ENCODE measurements around the gene RABGEF1. TPM values are rescaled to one million over a fixed set of nuclear protein-coding genes. Genes with fewer than 3 reads are reported as not detected.
"Not testable (repeated sequence)": the region's sequence is repeated elsewhere in the genome, so short reads cannot be mapped to it uniquely, and the experiment has no call there.

RABGEF1 gene
- total RNA-seq, 2 donors from 2014 or later: 16.3 to 25.5 TPM

DNA sequence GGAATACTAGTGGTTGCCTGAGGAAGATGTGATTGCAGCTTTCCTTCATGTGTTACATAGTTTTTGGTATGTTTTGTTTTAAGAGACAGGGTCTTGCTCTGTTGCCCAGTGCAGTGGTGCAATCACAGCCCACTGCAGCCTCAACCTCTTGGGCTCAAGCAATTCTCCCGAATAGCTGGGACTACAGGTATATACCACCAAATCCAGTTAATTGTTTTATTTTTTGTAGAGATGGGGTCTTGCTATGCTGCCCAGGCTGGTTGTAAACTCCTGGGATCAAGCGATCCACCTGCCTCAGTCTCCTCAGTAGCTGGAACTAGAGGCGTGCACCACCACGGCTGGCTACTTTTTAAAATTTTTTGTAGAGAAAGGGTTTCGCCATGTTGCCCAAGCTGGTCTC is 101.4 kb downstream of the RABGEF1 start:
- Histone ChIP-seq H3K4me1 (peaks cover 0 to 15% of the 10 kb centered on the region in 2 donors), H3K27ac (no peak overlapping the region), H3K9me3 (no peaks in the 10 kb centered on the region), H3K27me3 (no peaks in the 10 kb centered on the region), H3K4me3 (no peak overlapping the region), H3K36me3 (no peaks in the 10 kb centered on the region)
- no peak for DNase-seq (ENCODE audit: low spot score)
- no peak for TF ChIP-seq CTCF (IDR thresholded peaks at IDR 0.05)

DNA sequence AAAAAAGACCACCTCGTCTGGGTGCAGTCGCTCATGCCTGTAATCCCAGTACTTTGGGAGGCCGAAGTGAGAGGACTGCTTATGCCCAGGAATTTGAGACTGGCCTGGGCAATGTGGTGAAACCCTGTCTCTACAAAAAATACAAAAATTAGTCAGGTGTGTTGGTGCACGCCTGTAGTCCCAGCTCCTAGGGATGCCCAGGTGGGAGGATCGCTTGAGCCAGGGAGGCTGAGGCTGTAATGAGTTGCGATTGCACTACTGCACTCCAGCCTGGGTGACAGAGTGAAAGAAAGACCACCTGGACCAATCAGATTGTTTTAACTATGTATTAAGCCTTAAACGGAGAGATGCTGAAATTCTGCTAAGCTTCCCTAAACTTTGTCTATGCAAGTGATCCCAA is 103.0 kb downstream of the RABGEF1 start:
- H3K36me3 ChIP-seq; H3K9me3 ChIP-seq; H3K4me3 ChIP-seq; H3K27ac ChIP-seq; DNase-seq (ENCODE audit: low spot score); H3K27me3 ChIP-seq: not testable (repeated sequence)
- H3K4me1 ChIP-seq: peaks cover 0 to 15% of the 10 kb centered on the region in 2 donors

DNA sequence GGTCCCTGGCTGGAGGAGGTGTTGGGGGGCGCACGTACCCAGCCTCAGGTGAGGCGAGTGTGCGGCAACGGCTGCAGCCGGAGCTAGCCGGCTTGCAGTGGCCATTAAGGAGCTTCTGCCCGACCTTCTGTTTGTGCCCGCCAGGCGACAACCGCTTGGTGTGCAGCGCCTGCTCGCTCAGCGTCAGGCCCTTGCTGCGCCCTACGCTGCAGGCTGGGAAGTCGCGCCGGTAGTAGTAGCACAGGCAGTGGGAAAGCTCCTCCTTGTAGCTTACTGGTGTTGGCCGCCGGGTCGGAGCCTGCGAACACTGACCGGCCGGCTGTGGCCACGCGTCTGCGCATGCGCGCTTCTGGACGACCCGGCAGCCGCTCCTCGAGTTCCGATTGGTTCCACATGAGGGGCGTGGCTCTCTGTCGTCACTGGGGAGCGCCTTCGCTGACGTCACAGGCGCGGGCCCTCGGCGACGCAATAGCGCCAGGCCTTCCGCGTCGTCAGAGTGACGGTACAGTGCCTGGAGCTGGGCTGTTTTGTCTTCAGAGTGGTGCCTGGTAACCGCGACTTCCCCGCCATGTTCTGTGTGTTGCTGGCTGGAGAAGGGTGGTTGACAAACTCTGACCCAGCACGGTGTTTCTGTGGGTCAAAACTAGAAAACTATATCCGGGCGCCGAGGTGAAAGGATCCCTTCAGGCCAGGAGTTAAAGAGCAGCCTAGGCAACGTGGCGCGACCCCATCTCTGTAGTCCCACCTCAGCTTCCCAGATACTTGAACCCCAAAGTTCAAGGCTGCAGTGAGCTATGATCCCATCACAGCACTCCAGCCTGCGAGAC is 104.2 kb downstream of the RABGEF1 start:
- Histone ChIP-seq H3K4me3 (peak overlapping the region; percentile 73 to 83), H3K4me1 (peaks cover 0 to 15% of the 10 kb centered on the region in 2 donors), H3K9me3 (no peaks in the 10 kb centered on the region), H3K36me3 (no peaks in the 10 kb centered on the region), H3K27ac (peak overlapping the region; percentile 89 to 92), H3K27me3 (no peaks in the 10 kb centered on the region)
- TF ChIP-seq CTCF (IDR thresholded peaks at IDR 0.05): peak in 1 of 2 donors; percentile 30
- DNase-seq (ENCODE audit: low spot score): peak; percentile 98

GRCh38 chr7:66845379-66846095 is 105.0 kb downstream of the RABGEF1 start:
- peaks cover 0 to 15% of the 10 kb centered on the region in 2 donors for H3K4me1 ChIP-seq
- H3K4me3 ChIP-seq: peak overlapping the region; percentile 73 to 83
- no peaks in the 10 kb centered on the region for H3K27me3 ChIP-seq
- TF ChIP-seq CTCF (IDR thresholded peaks at IDR 0.05): no peak
- no peaks in the 10 kb centered on the region for H3K36me3 ChIP-seq
- no peaks in the 10 kb centered on the region for H3K9me3 ChIP-seq
- peak overlapping the region; percentile 89 to 92 for H3K27ac ChIP-seq
- DNase-seq (ENCODE audit: low spot score): no peak

- H3K27me3 ChIP-seq; DNase-seq (ENCODE audit: low spot score); H3K9me3 ChIP-seq; H3K36me3 ChIP-seq; H3K4me3 ChIP-seq; H3K27ac ChIP-seq: not testable (repeated sequence)
- peaks cover 0 to 15% of the 10 kb centered on the region in 2 donors for H3K4me1 ChIP-seq
Measured at GRCh38 chr7:66846096-66846445, 105.5 kb downstream of the RABGEF1 start.

DNA sequence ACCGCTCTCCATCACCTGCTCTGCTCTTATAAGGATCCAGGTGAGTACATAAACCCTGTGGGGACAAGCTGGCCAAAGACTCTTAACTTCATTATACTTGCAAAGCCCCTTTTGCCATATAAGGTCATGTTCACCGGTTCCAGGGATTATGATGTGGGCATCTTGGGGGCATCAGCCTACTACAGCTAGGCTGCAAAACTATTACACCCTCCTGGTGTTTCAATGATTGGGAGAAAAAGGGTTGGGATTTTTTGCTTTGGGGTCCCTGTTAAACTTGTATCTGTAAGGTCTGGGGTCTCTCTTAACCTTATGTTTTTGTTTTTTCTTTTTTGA is 107.0 kb downstream of the RABGEF1 start:
- H3K4me1 ChIP-seq: peaks cover 0 to 15% of the 10 kb centered on the region in 2 donors
- H3K9me3 ChIP-seq; DNase-seq (ENCODE audit: low spot score); H3K4me3 ChIP-seq; H3K27ac ChIP-seq; H3K27me3 ChIP-seq; H3K36me3 ChIP-seq: not testable (repeated sequence)

DNA sequence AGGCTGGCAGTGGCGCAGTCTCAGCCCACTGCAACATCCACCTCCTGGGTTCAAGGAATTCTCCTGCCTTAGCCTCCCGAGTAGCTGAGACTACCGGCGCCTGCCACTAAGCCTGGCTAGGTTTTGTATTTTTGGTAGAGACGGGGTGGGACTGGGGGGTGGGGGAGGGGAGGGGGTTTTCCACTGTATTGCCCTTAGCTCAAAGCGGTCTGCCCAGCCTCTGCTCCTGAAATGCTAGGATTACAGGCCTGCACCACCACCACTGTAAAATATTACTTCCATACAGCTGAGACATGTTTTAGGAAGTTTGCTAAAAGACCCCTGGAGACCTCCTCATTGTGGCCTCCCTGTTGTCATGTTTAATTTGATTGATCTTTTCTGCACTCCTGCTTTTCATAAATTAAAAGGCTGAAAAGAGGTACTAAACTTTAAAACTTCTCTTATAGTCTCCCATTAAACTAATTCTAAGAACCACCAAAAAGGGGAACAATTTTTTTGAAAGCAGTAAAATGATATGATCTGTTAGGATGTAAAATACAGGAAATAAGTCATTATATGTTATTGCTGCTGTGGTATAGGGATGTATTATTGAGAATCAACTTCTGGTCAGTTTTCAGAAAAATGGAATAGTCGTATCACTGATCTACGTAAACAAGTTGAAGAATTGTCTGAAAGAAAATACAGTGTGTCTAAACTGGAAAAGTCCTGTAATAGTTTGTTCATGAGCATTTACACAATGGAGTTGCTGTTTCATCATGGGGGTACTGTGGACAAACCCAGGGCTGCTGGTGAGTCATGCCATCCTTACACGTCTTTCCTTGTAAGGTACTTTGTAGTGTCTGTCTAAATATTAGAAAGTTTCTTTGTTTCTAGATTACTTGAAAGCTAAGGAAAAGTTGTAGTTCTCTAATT is 107.6 kb downstream of the RABGEF1 start:
- Histone ChIP-seq H3K4me1 (peaks cover 0 to 15% of the 10 kb centered on the region in 2 donors), H3K4me3 (no peak overlapping the region), H3K36me3 (no peaks in the 10 kb centered on the region), H3K9me3 (no peaks in the 10 kb centered on the region), H3K27ac (no peak overlapping the region), H3K27me3 (no peaks in the 10 kb centered on the region)
- DNase-seq (ENCODE audit: low spot score): no peak
- TF ChIP-seq CTCF (IDR thresholded peaks at IDR 0.05): no peak
